Measurements from ENCODE around the gene ZNF277. TPM values are rescaled to one million over a fixed set of nuclear protein-coding genes. Genes with fewer than 3 reads are reported as not detected.

Gene ZNF277
- total RNA-seq, 1 donor from 2014 or later = 14.0 TPM

DNA sequence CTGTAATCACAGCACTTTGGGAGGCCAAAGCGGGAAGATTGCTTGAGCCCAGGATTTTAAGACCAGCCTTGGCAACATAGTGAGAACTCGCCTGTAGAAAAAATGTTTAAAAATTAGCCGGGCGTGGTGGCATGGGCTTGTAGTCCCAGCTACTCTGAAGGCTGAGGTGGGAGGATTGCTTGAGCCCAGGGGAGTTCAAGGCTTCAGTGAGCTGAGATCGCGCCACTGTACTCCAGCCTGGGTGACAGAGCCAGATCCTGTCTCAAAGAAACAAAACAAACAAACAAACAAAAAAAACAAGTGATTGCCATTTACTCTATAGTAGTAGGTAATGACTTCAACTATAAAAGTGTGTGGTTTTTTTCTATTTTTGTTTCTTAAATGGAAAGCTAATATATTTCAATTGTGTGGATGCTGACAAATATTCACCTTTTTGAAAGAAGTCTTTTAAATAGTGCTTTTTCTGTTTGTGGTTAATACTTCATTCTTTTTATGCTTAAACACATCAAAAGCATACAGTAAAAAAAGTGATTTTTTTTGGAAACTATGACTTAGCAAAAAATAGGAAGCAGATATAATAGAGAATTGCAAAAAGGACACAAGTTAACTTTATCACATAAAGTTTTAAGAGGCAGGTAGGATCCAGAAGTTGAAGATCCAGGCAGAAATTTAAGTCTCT lies 48.4 kb downstream of the ZNF277 start:
- H3K27me3 Mint-ChIP-seq (ENCODE audit: insufficient read depth) = no peaks in the 10 kb centered on the region
- H3K27ac Mint-ChIP-seq = no peak overlapping the region
- no peaks in the 10 kb centered on the region for H3K4me1 Mint-ChIP-seq (ENCODE audit: low read depth)
- no peaks in the 10 kb centered on the region for H3K9me3 Mint-ChIP-seq
- DNase-seq (ENCODE audit: low spot score) = no peak
- intact Hi-C loops (cut with micrococcal nuclease) = no loop called here
- no peaks in the 10 kb centered on the region for H3K36me3 Mint-ChIP-seq (ENCODE audit: low read depth)
- no peak overlapping the region for H3K4me3 Mint-ChIP-seq

DNA sequence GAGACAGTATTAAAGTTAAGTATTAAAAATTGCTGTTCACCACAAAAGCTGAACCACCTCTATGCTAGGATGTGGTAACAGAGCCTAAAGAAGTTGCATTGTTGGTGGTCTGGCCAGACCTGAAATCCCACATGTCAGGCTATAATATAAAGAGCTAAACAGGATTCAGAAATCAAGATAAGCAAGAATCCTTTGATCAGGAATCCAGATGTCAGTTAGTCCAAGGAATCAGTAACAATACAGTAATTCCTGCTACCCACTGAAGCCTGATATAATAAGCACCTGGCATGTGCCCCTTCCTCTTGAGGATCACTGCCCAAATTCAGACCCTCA lies 48.9 kb downstream of the ZNF277 start:
- no peak for DNase-seq (ENCODE audit: low spot score)
- intact Hi-C loops (cut with micrococcal nuclease) = no loop called here
- Mint-ChIP-seq H3K27ac (no peak overlapping the region), H3K4me1 (ENCODE audit: low read depth) (no peaks in the 10 kb centered on the region), H3K9me3 (no peaks in the 10 kb centered on the region), H3K27me3 (ENCODE audit: insufficient read depth) (no peaks in the 10 kb centered on the region), H3K4me3 (no peak overlapping the region), H3K36me3 (ENCODE audit: low read depth) (no peaks in the 10 kb centered on the region)

DNA sequence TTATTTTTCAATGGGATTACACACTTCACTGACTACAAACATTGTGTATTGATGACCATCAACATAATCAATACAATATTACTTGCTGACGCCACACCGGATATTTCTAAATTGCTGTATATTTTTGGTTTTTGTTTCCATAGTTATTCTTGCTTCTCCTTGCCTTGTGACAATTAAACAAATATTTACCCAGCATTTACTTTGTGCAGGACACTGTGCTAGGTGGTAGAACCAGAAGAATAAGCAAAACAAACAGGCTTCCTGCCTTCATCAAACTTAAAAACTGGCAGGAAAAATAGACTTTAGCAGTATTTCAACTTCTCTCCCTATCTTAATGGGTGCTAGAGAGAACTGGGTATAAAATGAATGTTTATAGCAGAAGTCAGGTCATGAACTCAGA lies 50.6 kb downstream of the ZNF277 start:
- no peaks in the 10 kb centered on the region for H3K27me3 Mint-ChIP-seq (ENCODE audit: insufficient read depth)

DNA sequence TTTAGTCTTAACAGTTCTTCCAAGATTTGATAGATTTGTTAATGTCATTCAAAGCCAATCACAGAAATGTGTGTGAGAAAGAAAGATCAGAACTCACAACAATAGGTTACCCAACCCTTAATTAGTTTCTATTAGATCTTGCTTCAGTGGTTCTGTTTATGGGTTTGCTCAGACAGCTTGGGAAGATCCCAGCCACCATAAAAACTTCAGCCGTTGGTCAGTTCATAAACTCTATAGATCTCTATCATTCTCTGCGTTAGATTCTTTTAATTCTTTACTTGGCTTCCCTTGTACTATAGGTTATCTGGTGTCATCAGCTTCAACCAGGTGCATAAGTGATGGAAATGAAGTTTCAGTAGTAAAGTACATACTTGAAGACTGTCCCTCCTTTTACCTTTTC lies 54.4 kb downstream of the ZNF277 start:
- DNase-seq (ENCODE audit: low spot score) = no peak
- no peaks in the 10 kb centered on the region for H3K4me1 Mint-ChIP-seq (ENCODE audit: low read depth)
- H3K27ac Mint-ChIP-seq = no peak overlapping the region
- H3K4me3 Mint-ChIP-seq = no peak overlapping the region
- intact Hi-C loops (cut with micrococcal nuclease) = no loop called here
- no peaks in the 10 kb centered on the region for H3K9me3 Mint-ChIP-seq
- no peaks in the 10 kb centered on the region for H3K36me3 Mint-ChIP-seq (ENCODE audit: low read depth)
- no peaks in the 10 kb centered on the region for H3K27me3 Mint-ChIP-seq (ENCODE audit: insufficient read depth)

More for the DNA sequence above, 50.6 kb downstream of the ZNF277 start:
- Mint-ChIP-seq H3K27ac (no peak overlapping the region), H3K36me3 (ENCODE audit: low read depth) (no peaks in the 10 kb centered on the region), H3K4me1 (ENCODE audit: low read depth) (no peaks in the 10 kb centered on the region), H3K9me3 (no peaks in the 10 kb centered on the region), H3K4me3 (no peak overlapping the region)
- DNase-seq (ENCODE audit: low spot score) = no peak
- intact Hi-C loops (cut with micrococcal nuclease) = no loop called here

DNA sequence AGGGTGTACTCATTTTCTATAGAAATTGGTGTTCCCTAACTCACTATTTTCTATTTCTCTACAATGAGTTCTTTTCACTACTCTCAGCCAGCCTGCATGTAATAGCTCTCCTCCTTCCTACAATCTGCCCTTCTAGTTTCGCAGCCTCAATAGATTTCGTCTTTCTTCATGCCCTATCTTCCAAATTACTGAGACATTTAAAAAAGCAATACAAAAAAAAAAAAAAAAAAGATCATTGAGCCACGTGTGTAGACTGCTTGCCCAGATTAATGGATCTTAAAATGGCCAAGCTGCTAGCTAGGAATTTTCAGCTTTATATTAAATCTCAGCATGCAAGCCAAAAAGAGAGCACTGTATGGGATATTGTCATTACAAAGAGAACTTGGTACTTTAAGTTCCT lies 55.5 kb downstream of the ZNF277 start:
- no peaks in the 10 kb centered on the region for H3K36me3 Mint-ChIP-seq (ENCODE audit: low read depth)
- intact Hi-C loops (cut with micrococcal nuclease) = no loop called here
- no peaks in the 10 kb centered on the region for H3K27me3 Mint-ChIP-seq (ENCODE audit: insufficient read depth)
- H3K9me3 Mint-ChIP-seq = no peaks in the 10 kb centered on the region
- H3K4me1 Mint-ChIP-seq (ENCODE audit: low read depth) = no peaks in the 10 kb centered on the region
- H3K4me3 Mint-ChIP-seq = no peak overlapping the region
- H3K27ac Mint-ChIP-seq = no peak overlapping the region
- DNase-seq (ENCODE audit: low spot score) = no peak

DNA sequence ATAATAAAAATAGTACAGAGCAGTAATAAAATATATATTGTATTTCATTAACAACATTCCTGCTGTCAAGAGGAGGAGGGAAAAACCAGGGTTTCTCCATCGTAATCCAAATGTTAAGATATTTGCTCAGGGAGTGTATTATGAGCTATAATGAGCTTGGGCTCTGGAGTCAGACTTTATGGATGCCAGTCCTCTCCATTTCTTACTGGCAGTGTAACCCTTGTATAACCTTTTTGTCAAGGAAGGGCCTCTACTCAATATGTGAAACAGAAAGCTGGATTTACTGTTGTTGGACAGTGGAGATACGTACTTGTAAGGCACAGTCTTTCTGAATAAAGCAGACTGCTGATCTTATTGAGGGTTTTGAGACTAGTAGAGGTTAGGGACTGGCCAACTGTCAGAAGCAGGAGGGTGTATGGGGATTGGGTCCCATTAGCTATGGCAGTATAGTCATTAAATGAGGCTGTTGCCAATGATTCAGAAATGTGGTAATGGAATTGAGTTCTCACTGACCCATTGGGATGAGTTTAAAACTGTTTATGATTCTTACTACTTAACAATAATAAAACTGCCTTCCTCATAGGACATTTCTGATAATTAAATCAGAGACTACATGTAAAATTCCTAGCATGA lies 56.5 kb downstream of the ZNF277 start:
- Mint-ChIP-seq H3K27ac (no peak overlapping the region), H3K36me3 (ENCODE audit: low read depth) (no peaks in the 10 kb centered on the region), H3K9me3 (no peaks in the 10 kb centered on the region), H3K4me3 (no peak overlapping the region), H3K27me3 (ENCODE audit: insufficient read depth) (no peaks in the 10 kb centered on the region), H3K4me1 (ENCODE audit: low read depth) (no peaks in the 10 kb centered on the region)
- no peak for DNase-seq (ENCODE audit: low spot score)
- intact Hi-C loops (cut with micrococcal nuclease) = no loop called here

DNA sequence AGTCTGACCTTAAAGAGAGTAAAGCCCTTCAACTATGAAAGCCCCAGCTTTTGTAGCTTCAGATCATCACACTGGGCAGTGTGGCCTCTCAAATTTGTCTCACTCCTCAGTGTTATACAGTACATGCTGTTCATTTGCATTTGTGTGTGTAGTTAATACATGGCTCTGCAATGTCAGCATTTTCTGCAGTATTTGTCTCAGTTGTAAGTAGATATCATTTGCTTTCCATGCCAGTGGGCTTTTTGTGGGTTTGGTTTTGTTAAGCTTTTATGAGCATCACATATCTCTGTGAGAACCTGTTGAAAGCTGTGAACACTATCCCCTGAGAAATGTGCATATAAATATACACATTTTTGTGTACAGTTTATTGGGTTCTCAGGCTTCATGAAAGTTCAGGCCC lies 57.0 kb downstream of the ZNF277 start:
- Mint-ChIP-seq H3K27me3 (ENCODE audit: insufficient read depth) (no peaks in the 10 kb centered on the region), H3K9me3 (no peaks in the 10 kb centered on the region), H3K4me1 (ENCODE audit: low read depth) (no peaks in the 10 kb centered on the region), H3K36me3 (ENCODE audit: low read depth) (no peaks in the 10 kb centered on the region), H3K27ac (no peak overlapping the region), H3K4me3 (no peak overlapping the region)
- DNase-seq (ENCODE audit: low spot score) = no peak
- intact Hi-C loops (cut with micrococcal nuclease) = no loop called here

DNA sequence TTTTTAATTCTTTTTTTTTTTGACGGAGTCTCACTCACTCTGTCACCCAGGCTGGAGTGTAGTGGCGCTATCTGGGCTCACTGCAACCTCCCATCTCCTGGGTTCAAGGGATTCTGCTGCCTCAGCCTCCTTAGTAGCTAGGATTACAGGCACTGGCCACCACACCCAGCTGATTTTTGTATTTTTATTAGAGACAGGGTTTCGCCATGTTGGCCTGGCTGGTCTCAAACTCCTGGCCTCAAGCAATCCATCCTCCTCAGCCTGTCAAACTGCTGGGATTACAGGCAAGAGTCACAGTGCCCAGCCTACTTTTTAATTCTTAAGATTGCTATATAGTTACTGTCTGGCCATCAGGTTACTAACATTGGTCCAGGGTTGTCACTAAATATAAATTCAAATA lies 59.6 kb downstream of the ZNF277 start:
- Mint-ChIP-seq H3K9me3 (no peaks in the 10 kb centered on the region), H3K36me3 (ENCODE audit: low read depth) (no peaks in the 10 kb centered on the region), H3K27ac (no peak overlapping the region), H3K4me3 (no peak overlapping the region), H3K27me3 (ENCODE audit: insufficient read depth) (no peaks in the 10 kb centered on the region), H3K4me1 (ENCODE audit: low read depth) (no peaks in the 10 kb centered on the region)
- intact Hi-C loops (cut with micrococcal nuclease) = no loop called here
- DNase-seq (ENCODE audit: low spot score) = no peak

DNA sequence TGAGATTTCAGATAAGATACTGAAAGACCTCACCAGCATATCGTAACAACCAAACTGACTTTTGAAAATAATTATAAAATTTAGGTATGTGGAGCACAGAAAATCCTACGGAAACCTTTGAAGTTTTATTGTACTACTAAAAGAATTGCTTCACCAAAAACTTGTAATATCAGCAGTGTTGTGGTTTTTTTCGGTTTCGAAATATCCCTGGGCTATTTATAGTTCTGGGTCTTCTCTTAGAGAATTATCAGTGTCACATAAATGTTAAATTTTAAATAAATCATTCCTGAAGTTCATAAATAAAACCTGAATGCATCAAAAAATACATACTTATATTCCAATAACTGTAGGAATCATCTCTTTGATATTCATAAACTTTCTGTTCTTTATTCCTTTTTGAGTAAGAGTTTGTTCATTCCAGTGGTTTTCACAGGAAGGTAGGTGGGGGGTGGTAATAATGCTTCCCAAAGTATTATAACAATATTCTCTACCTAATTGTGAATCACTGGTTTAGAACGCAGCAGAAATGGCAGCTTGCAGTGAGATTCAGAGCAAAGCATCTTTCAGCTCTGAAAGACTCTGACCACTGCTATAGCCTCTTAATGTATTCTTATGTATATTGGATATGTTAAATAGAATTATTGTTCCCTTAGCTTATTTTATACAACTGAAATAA lies 60.2 kb downstream of the ZNF277 start:
- Mint-ChIP-seq H3K27ac (no peak overlapping the region), H3K36me3 (ENCODE audit: low read depth) (no peaks in the 10 kb centered on the region), H3K27me3 (ENCODE audit: insufficient read depth) (no peaks in the 10 kb centered on the region), H3K4me3 (no peak overlapping the region), H3K4me1 (ENCODE audit: low read depth) (no peaks in the 10 kb centered on the region), H3K9me3 (no peaks in the 10 kb centered on the region)
- no peak for DNase-seq (ENCODE audit: low spot score)
- intact Hi-C loops (cut with micrococcal nuclease) = no loop called here

DNA sequence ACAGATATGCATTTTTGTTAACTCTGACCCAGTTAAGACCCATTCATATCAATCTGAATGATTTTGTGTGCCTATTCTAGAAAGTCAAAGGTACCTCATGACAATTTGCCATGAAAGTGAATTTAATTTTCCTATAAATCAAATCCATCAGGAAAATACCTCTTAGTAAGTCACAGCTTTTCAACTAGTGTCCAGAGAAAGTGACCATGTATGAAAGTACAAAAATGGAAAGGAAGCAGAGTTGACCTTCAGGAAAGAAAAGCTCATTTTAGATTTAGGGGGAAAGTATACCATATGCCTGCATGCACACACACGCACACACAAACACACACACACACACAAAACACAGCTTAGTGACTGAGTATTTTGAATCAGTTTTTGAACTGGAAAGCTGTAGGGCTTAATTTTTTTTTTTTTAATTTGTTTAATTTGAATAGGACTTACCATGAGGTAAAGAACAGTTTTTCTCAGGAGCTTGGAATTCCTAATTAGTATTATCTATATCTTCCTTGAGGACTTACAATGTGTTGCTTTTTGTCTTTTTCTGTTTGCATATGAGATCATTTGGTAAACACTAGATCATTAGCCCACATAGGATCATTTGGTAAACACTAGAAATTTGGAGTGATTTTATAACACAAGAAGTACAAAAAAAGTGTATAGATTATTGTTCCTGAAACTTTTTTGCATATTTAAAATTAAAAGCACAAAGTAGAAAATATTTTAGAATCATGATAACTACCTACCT lies 61.6 kb downstream of the ZNF277 start:
- no peak for DNase-seq (ENCODE audit: low spot score)
- H3K27ac Mint-ChIP-seq = no peak overlapping the region
- no peaks in the 10 kb centered on the region for H3K36me3 Mint-ChIP-seq (ENCODE audit: low read depth)
- no peaks in the 10 kb centered on the region for H3K27me3 Mint-ChIP-seq (ENCODE audit: insufficient read depth)
- intact Hi-C loops (cut with micrococcal nuclease) = no loop called here
- no peaks in the 10 kb centered on the region for H3K4me1 Mint-ChIP-seq (ENCODE audit: low read depth)
- no peaks in the 10 kb centered on the region for H3K9me3 Mint-ChIP-seq
- H3K4me3 Mint-ChIP-seq = no peak overlapping the region

DNA sequence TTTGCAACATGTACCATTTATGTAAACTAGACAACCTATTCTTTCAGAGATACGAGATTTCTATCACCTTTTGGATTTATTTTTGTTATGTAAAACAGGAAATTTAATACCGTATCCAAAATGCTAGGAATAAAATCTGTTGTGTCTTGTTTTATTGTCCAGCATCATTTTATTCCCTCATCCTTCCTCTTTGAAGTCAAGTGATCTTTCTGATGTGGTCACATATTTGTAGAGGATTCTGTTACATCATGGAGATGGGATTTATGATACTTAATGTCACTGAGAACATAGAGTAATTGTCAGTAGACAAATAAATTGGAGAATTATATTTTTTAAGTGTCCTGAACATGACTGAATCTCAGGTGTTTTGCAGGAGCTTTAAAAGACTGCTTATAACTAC lies 64.7 kb downstream of the ZNF277 start:
- Mint-ChIP-seq H3K4me1 (ENCODE audit: low read depth) (no peaks in the 10 kb centered on the region), H3K9me3 (no peaks in the 10 kb centered on the region), H3K4me3 (no peak overlapping the region), H3K36me3 (ENCODE audit: low read depth) (no peaks in the 10 kb centered on the region), H3K27me3 (ENCODE audit: insufficient read depth) (no peaks in the 10 kb centered on the region), H3K27ac (no peak overlapping the region)
- intact Hi-C loops (cut with micrococcal nuclease) = no loop called here
- no peak for DNase-seq (ENCODE audit: low spot score)

DNA sequence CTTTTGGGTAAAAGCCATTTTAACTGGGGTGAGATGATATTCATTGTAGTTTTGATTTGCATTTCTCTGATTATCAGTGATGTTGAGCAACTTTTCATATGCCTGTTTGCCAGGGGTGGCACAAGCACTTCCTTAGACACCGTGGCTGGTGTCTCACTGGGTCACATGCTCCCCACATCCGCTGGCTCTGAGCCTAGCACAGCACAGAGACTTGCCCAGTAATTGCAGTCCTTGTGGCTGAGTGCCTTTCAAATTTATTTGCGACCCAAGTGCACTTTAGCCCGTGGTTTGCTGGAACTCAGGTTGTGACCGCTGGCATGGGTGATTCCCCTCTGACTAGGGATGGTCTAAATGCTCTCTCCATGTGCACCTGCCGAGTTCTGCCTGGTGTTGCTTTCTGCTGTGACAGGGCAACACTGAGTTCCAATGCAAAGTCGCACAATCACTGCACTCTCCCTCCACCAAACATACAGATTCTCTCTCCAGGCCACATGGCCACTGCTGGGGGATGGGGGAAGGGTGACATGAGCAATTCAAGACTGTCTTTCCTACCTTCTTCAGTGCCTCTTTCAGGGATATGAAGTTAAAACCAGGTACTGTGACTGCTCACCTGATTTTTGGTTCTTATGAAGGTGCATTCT lies 66.5 kb downstream of the ZNF277 start:
- H3K4me3 Mint-ChIP-seq = no peak overlapping the region
- no peaks in the 10 kb centered on the region for H3K9me3 Mint-ChIP-seq
- H3K4me1 Mint-ChIP-seq (ENCODE audit: low read depth) = no peaks in the 10 kb centered on the region
- no peak for DNase-seq (ENCODE audit: low spot score)
- H3K27me3 Mint-ChIP-seq (ENCODE audit: insufficient read depth) = no peaks in the 10 kb centered on the region
- intact Hi-C loops (cut with micrococcal nuclease) = no loop called here
- H3K36me3 Mint-ChIP-seq (ENCODE audit: low read depth) = no peaks in the 10 kb centered on the region
- H3K27ac Mint-ChIP-seq = no peak overlapping the region

DNA sequence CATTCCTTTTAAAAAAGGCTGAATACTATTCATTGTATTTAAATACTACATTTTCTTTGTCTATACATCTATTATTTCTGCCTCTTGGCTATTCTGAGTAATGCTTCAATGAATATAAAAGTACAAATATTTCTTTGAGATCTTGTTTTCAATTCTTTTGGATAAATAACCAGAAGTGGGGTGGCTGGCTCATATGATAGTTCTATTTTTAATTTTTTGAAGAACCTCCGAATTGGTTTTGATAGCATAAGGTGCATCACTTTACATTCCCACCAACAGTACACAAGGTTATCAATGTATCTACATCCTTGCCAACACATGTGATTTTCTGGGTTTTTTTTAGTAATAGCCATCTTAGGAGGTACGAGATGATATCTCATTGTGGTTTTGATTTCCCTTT lies 72.5 kb downstream of the ZNF277 start:
- H3K27ac Mint-ChIP-seq = no peak overlapping the region
- intact Hi-C loops (cut with micrococcal nuclease) = no loop called here
- no peaks in the 10 kb centered on the region for H3K4me1 Mint-ChIP-seq (ENCODE audit: low read depth)
- no peaks in the 10 kb centered on the region for H3K9me3 Mint-ChIP-seq
- DNase-seq (ENCODE audit: low spot score) = no peak
- H3K4me3 Mint-ChIP-seq = no peak overlapping the region
- H3K27me3 Mint-ChIP-seq (ENCODE audit: insufficient read depth) = no peaks in the 10 kb centered on the region
- H3K36me3 Mint-ChIP-seq (ENCODE audit: low read depth) = no peaks in the 10 kb centered on the region
